GM20000 (cell line): ENCODE measurements around the gene PTPN22.

Experiments used
- DNase-seq: peaks from one replicate; pipeline ENCODE4 v3.0.0; 2012; ENCODE audit warnings: low spot score
- CTCF ChIP-seq: IDR thresholded peaks from 2 replicates; pipeline ENCODE4 v1.5.1; 2012; ENCODE audit warnings: mild to moderate bottlenecking, control low read depth; ENCODE audit errors: extremely low read depth, missing control alignments

The PTPN22 gene

DNA sequence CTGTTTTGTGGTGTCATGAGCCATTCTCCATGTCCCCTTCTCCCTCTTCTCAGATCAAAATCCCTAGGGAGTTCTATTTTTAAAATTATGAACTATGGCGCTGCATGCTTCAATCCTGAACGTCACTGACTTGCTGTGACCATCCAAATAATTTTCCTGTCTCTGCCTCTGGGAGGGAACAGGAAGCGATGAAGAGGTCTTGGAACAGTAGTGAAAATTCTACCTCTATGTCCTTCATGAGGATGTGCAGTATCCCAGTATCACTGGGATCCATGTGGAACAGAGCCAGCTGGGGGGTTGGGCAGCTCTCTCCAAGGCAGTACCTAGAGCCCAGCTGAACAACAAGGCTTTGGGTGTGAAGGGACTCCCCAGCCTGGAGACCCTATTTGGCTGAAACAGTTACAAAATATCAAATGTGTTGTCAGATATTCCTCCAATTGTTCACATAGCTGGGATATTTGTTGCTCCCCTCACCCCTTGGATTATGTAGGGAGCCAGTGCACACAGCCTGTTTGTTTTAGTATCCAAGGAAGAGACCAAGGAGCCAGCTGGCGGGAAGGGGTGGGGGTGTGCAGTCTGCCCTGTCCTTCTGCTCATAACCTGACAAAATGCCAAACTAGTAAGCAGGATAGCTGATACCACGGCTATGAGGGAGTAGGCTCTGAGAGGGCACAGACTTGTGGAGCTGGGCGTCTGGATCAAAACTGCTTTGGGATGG lies 41.2 kb upstream of the PTPN22 start:
- no peak for TF ChIP-seq CTCF
- DNase-seq, result no peak

- TF ChIP-seq CTCF, result no peak
- DNase-seq, result peak; percentile 13
Measured at GRCh38 chr1:113905435-113905861, 33.9 kb upstream of the PTPN22 start.

GRCh38 chr1:113904674-113905434 lies 33.3 kb upstream of the PTPN22 start, which contains the start of the genes AP4B1 and DCLRE1B:
AP4B1 (minus strand) TSS chr1:113904799; CDS start chr1:113904717, 82 bp downstream.
DCLRE1B (plus strand) TSS chr1:113905326; CDS start chr1:113905587, 261 bp downstream.
- TF ChIP-seq CTCF, result peak; percentile 69
- peak; percentile 91 for DNase-seq

GRCh38 chr1:113904293-113904673 lies 32.8 kb upstream of the PTPN22 start:
- TF ChIP-seq CTCF, result no peak
- no peak for DNase-seq

- no peak for DNase-seq
- no peak for TF ChIP-seq CTCF
Measured at GRCh38 chr1:113903501-113904292, 32.2 kb upstream of the PTPN22 start.

DNA sequence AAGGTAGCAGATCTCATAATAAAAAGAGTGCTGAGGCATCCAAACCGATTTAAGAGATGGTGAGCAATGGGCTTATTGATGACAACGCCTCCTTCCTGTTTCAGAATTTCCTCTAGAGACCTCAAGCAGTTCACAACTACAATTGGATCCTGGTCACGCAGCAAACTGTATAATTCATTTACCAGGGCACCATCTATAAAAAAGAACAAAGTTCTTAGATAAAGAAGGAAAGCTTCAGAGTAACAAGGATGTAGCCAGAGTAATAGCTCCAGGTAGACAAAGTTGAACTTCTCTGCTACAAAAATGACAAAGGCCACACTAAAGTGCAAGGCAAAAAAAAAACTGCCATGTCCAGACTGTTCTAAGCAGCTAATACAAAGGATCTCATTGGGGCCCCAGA lies 29.7 kb upstream of the PTPN22 start:
- TF ChIP-seq CTCF, result no peak
- no peak for DNase-seq

DNA sequence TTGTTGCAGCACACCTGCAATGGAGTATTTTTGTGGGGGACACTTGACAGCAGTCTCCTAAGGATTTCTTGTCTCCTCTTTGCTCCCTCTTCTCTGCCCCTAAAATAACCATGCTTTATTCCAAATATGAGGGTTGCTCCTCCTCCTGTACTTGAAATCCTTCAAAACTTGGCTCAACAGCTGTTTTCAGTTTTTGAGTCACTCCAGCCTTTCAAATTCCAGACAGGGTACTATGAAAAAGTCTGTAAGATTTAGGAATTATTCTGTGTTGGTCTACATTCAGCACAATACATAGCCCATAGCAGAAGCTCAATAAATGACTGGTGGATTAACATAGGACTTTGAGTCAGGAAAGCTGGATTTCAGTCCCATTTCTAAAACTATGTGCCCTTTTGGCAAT lies 27.6 kb upstream of the PTPN22 start:
- no peak for TF ChIP-seq CTCF
- no peak for DNase-seq
